HepG2 (cell line): ENCODE results near the gene RPTOR.

ENCODE experiments used
- CEBPG ChIP-seq: IDR thresholded peaks from 2 replicates; pipeline ENCODE4 v1.6.1; 2016
- HNF1A ChIP-seq, 2 experiments: sonication (generic) in 1 of 2; formaldehyde crosslinking in 1 of 2; IDR thresholded peaks; 2 replicates each; pipeline versions ENCODE4 v1.4.0 to v1.6.1; 2016 to 2020; ENCODE audit warnings: borderline replicate concordance in 1 of 2, low read depth in 1 of 2, mild to moderate bottlenecking in 1 of 2, missing genetic modification reagents in 1 of 2
- MYC ChIP-seq: sonication (generic); formaldehyde crosslinking; IDR thresholded peaks from 2 replicates; pipeline ENCODE4 v1.9.0; 2021; ENCODE audit warnings: missing genetic modification reagents, borderline replicate concordance
- NFATC3 ChIP-seq: sonication (generic); formaldehyde crosslinking; IDR thresholded peaks from 2 replicates; pipeline ENCODE4 v1.5.1; 2020; ENCODE audit warnings: mild to moderate bottlenecking, missing genetic modification reagents
- POLR2A ChIP-seq, 2 experiments: IDR thresholded peaks; 2 replicates each; pipeline ENCODE4 v1.6.1; 2011; ENCODE audit warnings: low read depth in 2 of 2, low read length in 2 of 2, mild to moderate bottlenecking in 1 of 2, moderate library complexity in 1 of 2; ENCODE audit not compliant: insufficient read depth in 1 of 2
- RAD51 ChIP-seq: fragments of 450-650 bp; IDR thresholded peaks from 2 replicates; pipeline ENCODE4 v1.6.1; 2016; ENCODE audit warnings: borderline replicate concordance
- SP1 ChIP-seq, 2 experiments: fragments of 450-650 bp in 1 of 2; sonication (generic) in 1 of 2; formaldehyde crosslinking in 1 of 2; IDR thresholded peaks; 2 replicates each; pipeline versions ENCODE4 v1.4.0 to v1.6.1; 2016 to 2020; ENCODE audit warnings: missing genetic modification reagents in 1 of 2
- ZFX ChIP-seq: sonication (generic); formaldehyde crosslinking; IDR thresholded peaks from 2 replicates; pipeline ENCODE4 v1.4.0; 2020; ENCODE audit warnings: mild to moderate bottlenecking, low read depth, missing genetic modification reagents, moderate library complexity
- TF ChIP-seq, protein P1 (sequence below): sonication (generic); formaldehyde crosslinking; IDR thresholded peaks from 2 replicates; pipeline ENCODE4 v1.5.0; 2020; ENCODE audit warnings: mild to moderate bottlenecking, missing genetic modification reagents, moderate library complexity
- TF ChIP-seq, protein P2 (sequence below): sonication (generic); formaldehyde crosslinking; IDR thresholded peaks from 2 replicates; pipeline ENCODE4 v1.4.0; 2020; ENCODE audit warnings: mild to moderate bottlenecking, missing genetic modification reagents
- TF ChIP-seq, protein P3 (sequence below): sonication (generic); formaldehyde crosslinking; IDR thresholded peaks from 2 replicates; pipeline ENCODE4 v1.4.0; 2020; ENCODE audit warnings: missing genetic modification reagents
- TF ChIP-seq, protein P4 (sequence below): sonication (generic); formaldehyde crosslinking; IDR thresholded peaks from 2 replicates; pipeline ENCODE4 v1.5.0; 2020; ENCODE audit warnings: mild to moderate bottlenecking, missing genetic modification reagents, borderline replicate concordance

DNA sequence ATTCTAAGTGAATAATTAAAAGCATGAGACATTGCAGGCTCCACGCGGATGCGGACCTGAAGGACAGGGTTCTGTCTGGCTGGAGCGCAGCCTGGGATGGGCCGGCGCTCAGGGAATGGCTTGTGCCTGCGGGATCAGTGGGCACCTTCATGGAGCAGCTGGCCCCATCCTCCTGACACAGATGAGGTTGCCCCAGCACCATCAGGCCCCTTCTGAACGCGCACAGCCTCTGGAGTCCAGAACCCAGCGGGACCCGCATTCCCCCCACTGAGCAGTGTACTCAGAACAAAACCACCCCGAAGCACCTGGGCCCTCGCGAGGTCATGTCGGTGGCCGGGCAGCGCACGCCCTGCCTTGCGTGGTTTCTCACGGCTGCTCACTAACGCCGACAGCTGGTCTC lies 376.5 kb downstream of the RPTOR start:
- TF ChIP-seq, protein P1, sequence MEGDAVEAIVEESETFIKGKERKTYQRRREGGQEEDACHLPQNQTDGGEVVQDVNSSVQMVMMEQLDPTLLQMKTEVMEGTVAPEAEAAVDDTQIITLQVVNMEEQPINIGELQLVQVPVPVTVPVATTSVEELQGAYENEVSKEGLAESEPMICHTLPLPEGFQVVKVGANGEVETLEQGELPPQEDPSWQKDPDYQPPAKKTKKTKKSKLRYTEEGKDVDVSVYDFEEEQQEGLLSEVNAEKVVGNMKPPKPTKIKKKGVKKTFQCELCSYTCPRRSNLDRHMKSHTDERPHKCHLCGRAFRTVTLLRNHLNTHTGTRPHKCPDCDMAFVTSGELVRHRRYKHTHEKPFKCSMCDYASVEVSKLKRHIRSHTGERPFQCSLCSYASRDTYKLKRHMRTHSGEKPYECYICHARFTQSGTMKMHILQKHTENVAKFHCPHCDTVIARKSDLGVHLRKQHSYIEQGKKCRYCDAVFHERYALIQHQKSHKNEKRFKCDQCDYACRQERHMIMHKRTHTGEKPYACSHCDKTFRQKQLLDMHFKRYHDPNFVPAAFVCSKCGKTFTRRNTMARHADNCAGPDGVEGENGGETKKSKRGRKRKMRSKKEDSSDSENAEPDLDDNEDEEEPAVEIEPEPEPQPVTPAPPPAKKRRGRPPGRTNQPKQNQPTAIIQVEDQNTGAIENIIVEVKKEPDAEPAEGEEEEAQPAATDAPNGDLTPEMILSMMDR (CRISPR knock-in tag): no peak
- no peak for TF ChIP-seq MYC
- TF ChIP-seq, protein P2, sequence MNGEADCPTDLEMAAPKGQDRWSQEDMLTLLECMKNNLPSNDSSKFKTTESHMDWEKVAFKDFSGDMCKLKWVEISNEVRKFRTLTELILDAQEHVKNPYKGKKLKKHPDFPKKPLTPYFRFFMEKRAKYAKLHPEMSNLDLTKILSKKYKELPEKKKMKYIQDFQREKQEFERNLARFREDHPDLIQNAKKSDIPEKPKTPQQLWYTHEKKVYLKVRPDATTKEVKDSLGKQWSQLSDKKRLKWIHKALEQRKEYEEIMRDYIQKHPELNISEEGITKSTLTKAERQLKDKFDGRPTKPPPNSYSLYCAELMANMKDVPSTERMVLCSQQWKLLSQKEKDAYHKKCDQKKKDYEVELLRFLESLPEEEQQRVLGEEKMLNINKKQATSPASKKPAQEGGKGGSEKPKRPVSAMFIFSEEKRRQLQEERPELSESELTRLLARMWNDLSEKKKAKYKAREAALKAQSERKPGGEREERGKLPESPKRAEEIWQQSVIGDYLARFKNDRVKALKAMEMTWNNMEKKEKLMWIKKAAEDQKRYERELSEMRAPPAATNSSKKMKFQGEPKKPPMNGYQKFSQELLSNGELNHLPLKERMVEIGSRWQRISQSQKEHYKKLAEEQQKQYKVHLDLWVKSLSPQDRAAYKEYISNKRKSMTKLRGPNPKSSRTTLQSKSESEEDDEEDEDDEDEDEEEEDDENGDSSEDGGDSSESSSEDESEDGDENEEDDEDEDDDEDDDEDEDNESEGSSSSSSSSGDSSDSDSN (CRISPR knock-in tag): no peak
- TF ChIP-seq HNF1A (IDR thresholded peaks at IDR 0.05; ENCODE audit: low read depth): no peak
- TF ChIP-seq HNF1A (CRISPR knock-in tag; IDR thresholded peaks at IDR 0.05; ENCODE audit: borderline replicate concordance): no peak
- TF ChIP-seq SP1 (IDR thresholded peaks at IDR 0.05): no peak
- TF ChIP-seq SP1 (CRISPR knock-in tag; IDR thresholded peaks at IDR 0.05): no peak
- no peak for TF ChIP-seq ZFX
- TF ChIP-seq, protein P3, sequence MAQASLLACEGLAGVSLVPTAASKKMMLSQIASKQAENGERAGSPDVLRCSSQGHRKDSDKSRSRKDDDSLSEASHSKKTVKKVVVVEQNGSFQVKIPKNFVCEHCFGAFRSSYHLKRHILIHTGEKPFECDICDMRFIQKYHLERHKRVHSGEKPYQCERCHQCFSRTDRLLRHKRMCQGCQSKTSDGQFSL: no peak
- TF ChIP-seq CEBPG (CRISPR knock-in tag): no peak
- TF ChIP-seq, protein P4, sequence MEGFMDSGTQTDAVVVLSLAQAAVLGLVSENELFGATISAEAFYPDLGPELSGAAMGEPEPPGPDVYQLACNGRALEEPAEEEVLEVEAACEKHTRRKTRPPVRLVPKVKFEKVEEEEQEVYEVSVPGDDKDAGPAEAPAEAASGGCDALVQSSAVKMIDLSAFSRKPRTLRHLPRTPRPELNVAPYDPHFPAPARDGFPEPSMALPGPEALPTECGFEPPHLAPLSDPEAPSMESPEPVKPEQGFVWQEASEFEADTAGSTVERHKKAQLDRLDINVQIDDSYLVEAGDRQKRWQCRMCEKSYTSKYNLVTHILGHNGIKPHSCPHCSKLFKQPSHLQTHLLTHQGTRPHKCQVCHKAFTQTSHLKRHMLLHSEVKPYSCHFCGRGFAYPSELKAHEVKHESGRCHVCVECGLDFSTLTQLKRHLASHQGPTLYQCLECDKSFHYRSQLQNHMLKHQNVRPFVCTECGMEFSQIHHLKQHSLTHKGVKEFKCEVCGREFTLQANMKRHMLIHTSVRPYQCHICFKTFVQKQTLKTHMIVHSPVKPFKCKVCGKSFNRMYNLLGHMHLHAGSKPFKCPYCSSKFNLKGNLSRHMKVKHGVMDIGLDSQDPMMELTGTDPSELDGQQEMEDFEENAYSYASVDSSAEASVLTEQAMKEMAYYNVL: no peak
- TF ChIP-seq RAD51: no peak
- TF ChIP-seq NFATC3 (CRISPR knock-in tag): no peak
- TF ChIP-seq POLR2A (IDR thresholded peaks at IDR 0.05; ENCODE audit: insufficient read depth in 1 of 2, low read depth in 2 of 2, low read length in 2 of 2): no peak
